NB4 (cell line): ENCODE measurements around the gene TPH1.

Source experiments
- DNase-seq: peaks from one replicate; pipeline ENCODE4 v3.0.0; 2010; ENCODE audit warnings: low read depth
- H3K4me3 ChIP-seq: one replicate; pipeline ENCODE4 v1.5.1; 2011; ENCODE audit warnings: mild to moderate bottlenecking, low read depth, low read length, moderate library complexity
- CTCF ChIP-seq: IDR thresholded peaks from one replicate; pipeline ENCODE4 v1.5.1; 2012; ENCODE audit warnings: low read depth, low read length
- MAX ChIP-seq: IDR thresholded peaks from 2 replicates; pipeline ENCODE4 v1.6.1; 2011; ENCODE audit warnings: low read depth, low read length
- MYC ChIP-seq: IDR thresholded peaks from 2 replicates; pipeline ENCODE4 v1.6.1; 2011; ENCODE audit warnings: low read depth, low read length
- POLR2A ChIP-seq: IDR thresholded peaks from 2 replicates; pipeline ENCODE4 v1.6.1; 2011; ENCODE audit warnings: mild to moderate bottlenecking; ENCODE audit not compliant: insufficient read length; ENCODE audit errors: extremely low read depth

TPH1 gene

DNA sequence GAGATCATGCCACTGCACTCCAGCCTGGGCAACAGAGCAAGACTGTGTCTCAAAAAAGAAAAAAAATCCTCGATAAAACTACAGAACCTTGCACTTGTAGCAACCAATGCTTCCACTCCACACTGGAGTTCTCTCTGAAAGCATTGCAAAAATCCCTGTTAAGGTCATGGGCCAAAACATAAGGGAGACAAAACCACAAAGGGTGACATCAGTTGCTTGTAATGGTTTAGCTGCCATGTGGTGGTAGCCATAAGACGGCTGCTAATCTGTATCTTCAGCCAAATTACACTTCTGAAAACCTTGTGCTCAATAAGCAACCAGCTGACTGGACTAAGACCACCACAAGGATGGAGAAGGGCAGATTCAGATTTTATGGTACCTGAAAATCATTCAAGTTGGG lies 20.6 kb upstream of the TPH1 start:
- H3K4me3 ChIP-seq, result no peak overlapping the region
- DNase-seq, result peak; percentile 33
- TF ChIP-seq POLR2A (no peak), MYC (no peak), MAX (no peak), CTCF (no peak)

GRCh38 chr11:18065572-18065971 lies 19.5 kb upstream of the TPH1 start:
- TF ChIP-seq POLR2A (no peak), CTCF (no peak), MYC (no peak), MAX (no peak)
- DNase-seq, result no peak
- H3K4me3 ChIP-seq, result no peak overlapping the region

- no peak for DNase-seq
- H3K4me3 ChIP-seq, result no peak overlapping the region
- no peak for TF ChIP-seq MYC
- no peak for TF ChIP-seq CTCF
- no peak for TF ChIP-seq MAX
- no peak for TF ChIP-seq POLR2A
These were observed 18.5 kb upstream of the TPH1 start for GRCh38 chr11:18064450-18065054.

GRCh38 chr11:18063862-18064434 lies 17.9 kb upstream of the TPH1 start:
- no peak for TF ChIP-seq CTCF
- no peak for TF ChIP-seq POLR2A
- no peak for TF ChIP-seq MAX
- TF ChIP-seq MYC, result no peak
- DNase-seq, result no peak
- no peak overlapping the region for H3K4me3 ChIP-seq

- H3K4me3 ChIP-seq, result no peak overlapping the region
- TF ChIP-seq MAX (no peak), CTCF (no peak), POLR2A (no peak), MYC (no peak)
- DNase-seq, result no peak
These were observed 17.1 kb upstream of the TPH1 start for GRCh38 chr11:18063125-18063524.

DNA sequence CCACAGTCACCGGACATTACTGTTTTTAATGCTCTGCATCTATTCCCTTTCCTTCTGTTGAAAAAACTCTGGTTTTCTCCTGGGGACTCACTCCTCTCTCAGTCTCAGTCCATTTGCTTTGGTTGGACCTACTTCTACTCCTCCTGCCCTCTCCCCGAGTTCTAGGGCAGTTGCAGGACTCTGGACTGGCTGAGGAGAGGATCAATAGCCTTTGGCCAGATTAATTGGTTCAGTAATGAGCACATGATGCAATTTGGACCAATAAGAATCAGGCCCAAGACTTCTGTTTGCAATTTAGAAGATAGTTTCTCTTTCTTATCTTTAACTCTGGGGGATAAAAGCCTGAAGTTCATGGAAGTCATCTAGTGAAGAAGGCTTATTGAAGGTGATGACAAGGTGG lies 15.3 kb upstream of the TPH1 start:
- TF ChIP-seq CTCF (no peak), POLR2A (no peak), MYC (no peak), MAX (no peak)
- no peak for DNase-seq
- no peak overlapping the region for H3K4me3 ChIP-seq
